Stomach (tissue), 4 donors: ENCODE data around the gene NPAS3.

Experiments
- EP300 ChIP-seq: sonication (generic); formaldehyde crosslinking; IDR thresholded peaks from one replicate; pipeline ENCODE4 v1.6.1; 2017; ENCODE audit warnings: antibody characterized with exemption
- POLR2A ChIP-seq, 4 donors: fragments of 450-650 bp; IDR thresholded peaks; one replicate each; pipeline ENCODE4 v1.6.1; 2016; ENCODE audit warnings: antibody characterized with exemption in 4 of 4, control low read depth in 2 of 4, mild to moderate bottlenecking in 1 of 4, moderate library complexity in 1 of 4
- TF ChIP-seq, protein P1 (sequence below), 7 experiments: fragments of 450-650 bp in 4 of 7; fragments of 200-600 bp in 3 of 7; sonication (generic) in 3 of 7; IDR thresholded peaks; one replicate each; pipeline ENCODE4 v1.5.1; 2016 to 2019; ENCODE audit warnings: antibody characterized with exemption in 7 of 7, control low read depth in 2 of 7, mild to moderate bottlenecking in 1 of 7

DNA sequence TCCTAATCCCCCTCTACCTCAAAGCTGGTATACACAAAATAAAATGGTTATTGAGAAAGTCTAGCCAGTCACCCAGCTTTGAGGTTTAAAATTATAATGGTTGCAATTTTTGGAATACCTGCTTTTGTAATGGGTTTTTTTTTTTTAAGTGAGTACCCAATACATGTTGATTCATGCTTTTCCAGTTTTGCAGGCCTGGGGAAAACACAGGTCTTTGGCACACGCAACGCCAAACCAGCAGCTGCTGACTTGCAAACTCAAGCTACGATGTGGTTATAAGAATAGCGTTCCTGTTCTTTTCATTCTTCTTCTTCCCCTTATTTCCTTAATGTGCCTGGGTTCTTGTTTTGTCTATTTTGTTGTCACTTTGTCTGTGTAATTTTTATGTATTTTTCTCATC, 779.2 kb downstream of the NPAS3 start:
- TF ChIP-seq, protein P1, sequence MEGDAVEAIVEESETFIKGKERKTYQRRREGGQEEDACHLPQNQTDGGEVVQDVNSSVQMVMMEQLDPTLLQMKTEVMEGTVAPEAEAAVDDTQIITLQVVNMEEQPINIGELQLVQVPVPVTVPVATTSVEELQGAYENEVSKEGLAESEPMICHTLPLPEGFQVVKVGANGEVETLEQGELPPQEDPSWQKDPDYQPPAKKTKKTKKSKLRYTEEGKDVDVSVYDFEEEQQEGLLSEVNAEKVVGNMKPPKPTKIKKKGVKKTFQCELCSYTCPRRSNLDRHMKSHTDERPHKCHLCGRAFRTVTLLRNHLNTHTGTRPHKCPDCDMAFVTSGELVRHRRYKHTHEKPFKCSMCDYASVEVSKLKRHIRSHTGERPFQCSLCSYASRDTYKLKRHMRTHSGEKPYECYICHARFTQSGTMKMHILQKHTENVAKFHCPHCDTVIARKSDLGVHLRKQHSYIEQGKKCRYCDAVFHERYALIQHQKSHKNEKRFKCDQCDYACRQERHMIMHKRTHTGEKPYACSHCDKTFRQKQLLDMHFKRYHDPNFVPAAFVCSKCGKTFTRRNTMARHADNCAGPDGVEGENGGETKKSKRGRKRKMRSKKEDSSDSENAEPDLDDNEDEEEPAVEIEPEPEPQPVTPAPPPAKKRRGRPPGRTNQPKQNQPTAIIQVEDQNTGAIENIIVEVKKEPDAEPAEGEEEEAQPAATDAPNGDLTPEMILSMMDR (IDR thresholded peaks at IDR 0.05) = no peak
- no peak for TF ChIP-seq EP300
- no peak for TF ChIP-seq POLR2A (IDR thresholded peaks at IDR 0.05)
